ENCODE results near the gene METTL21A.

GRCh38 chr2:207606399-207606798 is 18.8 kb downstream of the METTL21A start:
- TF ChIP-seq POLR2A (IDR thresholded peaks at IDR 0.05) (no peak), CTCF (IDR thresholded peaks at IDR 0.05) (no peak)
